Activated T-helper 1 cell treated with anti-CD3 and anti-CD28 coated beads, Interleukin-2, amount 50 U/mL, for 16 hours (primary cell): ENCODE measurements around the gene TAMALIN.
A peak's percentile ranks its signal among the peaks of the same experiment; 100 is the strongest.

Experiments
- DNase-seq, 2 donors: peaks; one replicate each; pipeline ENCODE4 v3.0.0-alpha.2; 2020; ENCODE audit warnings: low read depth in 1 of 2, low spot score in 1 of 2

The TAMALIN gene

DNA sequence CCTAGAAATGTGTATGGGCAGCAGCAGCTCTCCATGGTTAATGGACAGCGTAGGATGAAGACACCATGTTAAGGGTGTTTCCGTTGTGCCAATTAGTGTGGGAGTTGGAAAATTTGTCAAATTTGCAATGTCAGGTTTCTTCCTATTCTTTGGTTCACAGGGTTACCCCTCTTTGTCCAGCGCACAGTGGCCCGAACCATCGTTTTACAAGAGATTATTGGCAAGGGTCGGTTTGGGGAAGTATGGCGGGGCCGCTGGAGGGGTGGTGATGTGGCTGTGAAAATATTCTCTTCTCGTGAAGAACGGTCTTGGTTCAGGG, 26.0 kb upstream of the TAMALIN start:
- no peak for DNase-seq

DNA sequence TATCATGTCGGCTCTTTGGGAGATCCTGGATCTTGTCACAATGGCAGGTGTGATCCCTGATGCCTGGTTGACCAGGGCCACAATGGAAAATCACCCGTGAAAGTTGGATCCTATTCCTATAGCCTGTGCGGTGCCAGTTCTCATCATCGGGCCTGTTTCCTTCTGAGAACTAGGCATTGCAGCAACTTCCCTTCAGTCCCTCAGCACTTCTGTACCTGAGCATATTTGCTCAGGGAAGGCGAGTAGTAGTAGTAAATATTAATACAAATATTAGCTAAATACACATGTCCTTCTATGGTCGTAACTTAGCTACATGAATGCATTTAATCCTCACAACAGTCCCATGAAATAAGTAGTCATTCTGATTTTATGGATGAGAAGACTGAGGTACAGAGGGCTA, 22.1 kb upstream of the TAMALIN start:
- no peak for DNase-seq

- DNase-seq = no peak
These were observed 21.5 kb upstream of the TAMALIN start for GRCh38 chr12:51985154-51985835.

- no peak for DNase-seq
These were observed 19.9 kb upstream of the TAMALIN start for GRCh38 chr12:51986834-51987233.

- no peak for DNase-seq
These were observed 14.5 kb upstream of the TAMALIN start for GRCh38 chr12:51992246-51992645.

DNA sequence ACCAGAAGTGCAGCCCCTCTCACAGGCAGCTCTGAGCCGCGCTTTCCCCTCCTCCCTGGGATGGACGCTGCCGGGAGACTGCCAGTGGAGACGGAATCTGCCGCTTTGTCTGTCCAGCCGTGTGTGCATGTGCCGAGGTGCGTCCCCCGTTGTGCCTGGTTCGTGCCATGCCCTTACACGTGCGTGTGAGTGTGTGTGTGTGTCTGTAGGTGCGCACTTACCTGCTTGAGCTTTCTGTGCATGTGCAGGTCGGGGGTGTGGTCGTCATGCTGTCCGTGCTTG, 12.3 kb upstream of the TAMALIN start:
- no peak for DNase-seq

DNA sequence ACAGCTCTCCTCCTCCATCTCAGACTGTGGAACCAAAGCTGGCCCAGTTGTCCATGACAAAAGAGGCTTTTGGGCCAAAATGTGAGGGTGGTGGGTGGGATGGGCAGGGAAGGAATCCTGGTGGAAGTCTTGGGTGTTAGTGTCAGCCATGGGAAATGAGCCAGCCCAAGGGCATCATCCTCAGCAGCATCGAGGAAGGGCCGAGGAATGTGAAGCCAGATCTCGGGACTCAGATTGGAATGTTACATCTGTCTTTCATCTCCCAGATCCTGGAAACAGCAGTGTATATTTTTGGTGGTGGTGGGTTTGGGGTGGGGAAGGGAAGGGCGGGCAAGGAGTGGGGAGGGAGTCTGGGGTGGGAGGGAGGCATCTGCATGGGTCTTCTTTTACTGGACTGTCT, 11.8 kb upstream of the TAMALIN start:
- no peak for DNase-seq

- DNase-seq = no peak
These were observed 9.6 kb upstream of the TAMALIN start for GRCh38 chr12:51997136-51997535.

DNA sequence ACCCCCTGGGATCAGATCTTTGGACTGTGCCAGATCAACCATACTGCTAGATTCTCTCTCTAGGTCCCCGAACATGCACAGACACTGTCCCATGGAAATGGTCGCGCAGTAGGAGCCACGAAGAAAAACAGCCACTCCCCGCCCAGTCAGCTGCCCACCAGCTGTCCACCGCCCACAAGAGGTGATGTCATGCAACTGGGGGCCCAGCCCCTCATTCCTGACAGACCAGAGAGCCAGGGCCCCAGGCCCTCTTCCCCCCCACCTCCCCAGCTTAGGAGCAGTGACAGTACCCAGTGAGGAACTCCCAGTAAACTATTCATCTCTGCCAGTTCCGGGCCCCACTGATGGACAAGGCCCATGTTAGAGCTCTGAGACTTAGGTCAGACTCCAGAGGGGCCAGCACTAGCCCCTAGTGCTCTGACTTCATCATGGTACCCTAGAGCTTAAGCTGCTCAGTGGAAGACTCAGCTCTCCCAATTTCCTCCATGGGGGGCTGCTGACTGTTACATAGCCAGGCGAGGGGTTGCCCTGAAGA, 3.7 kb upstream of the TAMALIN start:
- no peak for DNase-seq

- no peak for DNase-seq
These were observed 3.2 kb upstream of the TAMALIN start for GRCh38 chr12:52003591-52003990.

DNA sequence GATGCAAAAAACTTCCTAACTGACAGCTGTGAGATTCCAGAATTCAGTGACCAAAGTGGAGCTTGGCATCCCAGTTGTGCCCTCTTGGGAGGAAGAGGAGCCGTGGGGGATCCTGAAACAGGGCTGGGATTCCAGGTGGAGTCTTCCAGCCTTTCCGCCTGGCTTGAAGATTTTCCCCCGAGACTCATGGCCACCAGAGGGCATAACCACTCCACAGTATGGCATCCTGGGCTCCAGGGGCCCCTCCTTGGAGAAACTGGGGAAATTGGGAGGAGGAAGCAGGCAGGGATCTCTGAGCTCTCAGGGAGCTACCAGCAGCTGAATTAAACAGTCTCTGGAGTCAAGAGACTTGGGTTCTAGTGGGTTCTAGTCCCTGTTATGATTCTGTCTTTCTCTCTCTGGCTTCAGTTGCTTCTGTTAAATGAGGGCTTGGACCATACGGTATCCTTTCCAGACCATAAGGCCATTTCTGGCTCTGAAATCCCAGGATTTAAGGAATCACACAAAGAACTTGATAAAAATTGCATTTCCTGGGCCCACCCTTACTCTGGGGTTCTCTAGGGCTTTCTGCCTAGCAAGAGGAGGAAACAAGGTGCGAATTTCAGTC, 2.6 kb upstream of the TAMALIN start:
- DNase-seq = no peak

DNA sequence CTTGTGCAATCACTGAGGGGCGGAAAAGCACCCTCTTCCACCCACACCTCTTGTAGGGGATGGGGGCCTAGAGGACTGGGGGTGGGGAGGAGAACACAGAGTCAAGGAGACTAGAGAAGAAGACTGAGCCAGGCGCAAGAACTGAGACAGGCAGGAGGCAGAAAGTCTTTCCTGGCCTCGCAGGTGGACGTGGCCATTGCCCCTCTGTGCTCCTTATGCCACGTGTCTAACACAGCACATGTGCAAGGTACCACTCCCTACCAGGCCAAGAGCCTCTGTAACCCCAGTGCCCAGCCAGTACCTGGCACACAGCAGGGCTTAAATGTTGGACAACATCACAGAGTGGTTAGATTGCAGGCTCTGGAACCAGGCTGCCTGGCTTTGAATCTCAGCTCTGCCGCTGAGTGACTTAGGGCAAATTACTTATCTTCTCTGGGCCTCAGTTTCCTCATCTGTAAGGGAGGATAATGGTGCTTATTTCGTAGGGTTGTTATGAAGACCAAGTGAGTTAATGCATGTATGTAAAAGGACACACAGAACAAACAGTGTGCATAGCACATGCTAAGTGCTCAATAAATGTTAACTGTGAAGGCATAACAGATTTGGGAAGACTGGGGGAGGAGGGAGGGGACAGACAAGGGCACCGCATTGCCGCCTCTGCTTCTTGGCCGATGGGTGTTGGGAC, 1.4 kb upstream of the TAMALIN start:
- no peak for DNase-seq

- no peak for DNase-seq
These were observed 643 bp upstream of the TAMALIN start for GRCh38 chr12:52005903-52006703.

DNA sequence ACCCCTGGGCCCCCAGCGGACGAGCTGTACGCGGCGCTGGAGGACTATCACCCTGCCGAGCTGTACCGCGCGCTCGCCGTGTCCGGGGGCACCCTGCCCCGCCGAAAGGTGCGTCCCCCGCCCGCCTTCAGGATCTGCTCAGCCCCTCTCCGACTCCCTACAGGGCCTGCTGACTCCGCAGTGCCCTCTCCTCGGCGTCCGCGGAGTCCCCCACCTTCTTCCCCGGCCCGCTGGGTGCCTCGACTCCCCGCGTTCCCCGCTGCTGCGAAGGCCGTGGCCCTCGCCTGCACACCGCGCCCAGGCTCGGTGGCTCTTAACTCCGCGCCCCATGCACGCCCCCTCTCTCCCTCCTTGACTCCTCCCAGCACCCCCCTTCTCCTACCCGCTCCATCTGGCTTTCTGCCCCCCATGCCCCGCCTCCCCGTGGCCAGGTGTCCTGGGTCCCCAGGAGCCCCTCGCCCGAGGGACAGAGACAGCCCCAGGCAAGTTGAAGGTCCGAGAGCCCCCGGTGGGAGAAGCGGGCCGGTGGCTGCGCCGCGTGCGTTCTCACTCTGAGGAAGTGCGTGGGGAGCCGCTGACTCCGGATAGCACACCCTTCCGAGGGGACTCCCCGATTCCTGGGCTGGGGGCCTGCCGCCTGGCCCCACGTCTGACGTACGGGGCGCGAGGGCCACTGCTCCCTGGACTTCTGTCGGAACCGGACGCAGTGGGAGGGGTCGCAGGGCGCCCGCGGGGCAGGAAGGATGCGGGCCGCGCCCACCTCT, 594 bp downstream of the TAMALIN start:
- peak; percentile 23 to 33 for DNase-seq

GRCh38 chr12:52007982-52008510, 1.3 kb downstream of the TAMALIN start:
- DNase-seq = no peak

DNA sequence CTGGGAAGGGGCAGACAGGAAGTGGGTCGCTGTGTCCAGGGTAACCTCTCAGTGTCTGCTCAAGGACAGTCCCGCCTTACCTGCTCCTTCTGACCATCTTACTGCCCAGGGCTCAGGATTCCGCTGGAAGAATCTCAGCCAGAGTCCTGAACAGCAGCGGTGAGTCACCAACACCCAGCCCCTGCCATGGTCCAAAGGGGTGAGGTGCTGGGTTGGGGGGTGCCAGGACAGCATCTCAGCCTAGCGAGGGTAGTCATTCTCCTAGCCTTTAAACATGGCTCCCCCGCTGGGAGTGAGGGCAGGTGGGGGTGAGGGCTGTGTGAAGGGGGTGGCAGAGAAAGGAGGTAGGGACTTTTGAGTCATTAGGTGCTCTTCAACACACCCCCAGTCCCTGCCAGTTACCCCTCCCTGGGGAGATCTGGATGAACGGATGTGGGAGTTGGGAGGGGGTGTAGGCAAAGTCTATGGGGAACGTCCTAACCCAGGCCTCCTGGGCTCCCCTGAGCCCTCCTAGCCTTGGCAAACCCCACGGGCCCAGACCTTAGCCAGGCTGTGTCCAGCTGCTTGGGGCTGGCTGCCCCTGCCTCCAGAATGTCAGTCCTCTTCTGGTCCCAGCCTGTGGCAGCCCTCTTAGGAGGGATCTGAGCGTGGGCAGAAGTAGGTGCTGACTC, 2.5 kb downstream of the TAMALIN start:
- no peak for DNase-seq

DNA sequence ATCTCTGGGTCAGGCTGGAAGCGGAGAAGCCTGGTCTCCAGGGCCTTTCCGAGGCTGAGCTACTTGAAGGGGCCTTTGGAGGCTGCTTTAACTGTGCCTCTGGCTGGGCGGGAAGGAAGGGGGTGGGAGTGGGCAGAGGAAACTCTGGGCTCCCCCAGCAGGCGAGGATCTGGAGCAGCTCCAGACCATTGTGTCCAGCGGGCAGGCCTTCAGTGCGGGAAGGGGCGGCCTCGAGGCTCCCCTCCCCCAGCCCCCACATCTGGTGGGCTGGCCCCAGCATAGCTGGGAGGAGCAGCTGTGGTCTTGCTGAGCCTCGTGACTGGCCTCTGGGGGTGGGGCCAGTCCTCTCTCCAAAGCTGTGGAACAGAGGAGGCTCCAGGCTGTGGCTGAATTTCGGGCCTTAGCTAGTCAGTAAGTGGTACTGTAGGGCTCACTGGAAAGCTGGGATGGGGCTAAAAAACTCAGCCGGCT, 3.4 kb downstream of the TAMALIN start:
- no peak for DNase-seq

DNA sequence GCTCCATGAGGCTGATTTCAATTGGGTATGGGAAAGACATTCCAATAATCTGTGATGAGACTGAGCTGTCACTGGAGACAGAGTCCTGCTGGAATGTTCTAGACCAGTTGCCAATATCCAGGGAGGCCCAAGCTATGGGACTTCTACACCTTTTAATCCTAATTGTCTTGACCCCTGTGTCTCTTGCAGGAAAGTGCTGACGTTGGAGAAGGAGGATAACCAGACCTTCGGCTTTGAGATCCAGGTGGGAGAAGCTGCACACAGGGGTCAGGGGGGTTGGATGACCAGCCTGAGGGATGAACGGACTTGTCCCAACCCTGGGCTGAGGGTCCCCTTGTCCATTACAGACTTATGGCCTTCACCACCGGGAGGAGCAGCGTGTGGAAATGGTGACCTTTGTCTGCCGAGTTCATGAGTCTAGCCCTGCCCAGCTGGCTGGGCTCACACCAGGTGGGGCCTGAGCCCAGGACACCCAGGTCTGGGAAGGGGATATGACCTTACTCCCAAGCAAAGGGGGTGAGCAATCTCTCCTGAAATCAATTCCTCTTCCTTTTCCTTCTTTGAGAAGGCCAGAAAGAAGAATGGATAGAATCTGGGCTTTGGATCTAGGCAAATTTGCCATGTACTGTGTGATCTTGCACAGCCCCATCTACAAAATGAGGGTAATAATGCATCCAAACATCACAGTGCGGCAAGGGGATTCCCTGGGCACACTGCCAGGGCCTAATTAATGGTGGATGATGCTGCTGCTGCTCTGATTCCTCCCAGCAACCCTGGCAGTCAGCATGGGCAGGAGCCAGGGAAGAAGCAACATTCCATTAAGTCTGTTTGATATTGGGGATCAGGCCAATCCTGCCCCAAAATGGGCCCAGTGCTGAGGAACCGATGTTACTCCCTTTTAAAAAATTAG, 4.2 kb downstream of the TAMALIN start:
- no peak for DNase-seq

DNA sequence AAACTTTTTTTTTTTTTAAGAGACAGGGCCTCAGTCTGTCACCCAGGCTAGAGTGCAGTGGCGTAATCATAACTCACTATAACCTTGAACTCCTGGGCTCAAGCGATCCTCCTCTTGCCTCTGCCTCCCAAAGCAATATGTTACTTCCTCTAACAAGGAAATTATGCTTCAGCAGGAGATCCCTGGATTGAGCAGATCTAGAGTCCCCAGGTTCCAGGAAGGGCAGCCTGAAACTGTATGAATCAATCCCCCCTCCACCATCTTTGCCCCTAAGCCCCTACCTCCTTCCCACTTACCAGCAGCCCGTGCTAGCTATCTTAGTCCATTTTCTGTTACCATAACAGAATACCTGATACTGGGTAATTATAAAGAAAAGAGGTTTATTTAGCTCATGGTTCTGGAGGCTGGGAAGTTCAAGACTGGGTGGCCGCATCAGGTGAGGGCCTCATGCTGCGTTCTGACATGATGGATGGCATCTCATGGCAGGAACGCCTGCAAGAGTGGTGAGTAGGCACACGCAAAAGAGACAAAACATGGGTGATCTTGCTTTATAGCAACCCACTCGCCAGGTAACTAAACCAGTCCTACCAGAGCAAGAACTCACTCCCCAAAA, 5.0 kb downstream of the TAMALIN start:
- DNase-seq = no peak
